Adrenal gland (tissue), 12 donors: ENCODE measurements around the gene TMEM95. TPM values are rescaled to one million over a fixed set of nuclear protein-coding genes. Genes with fewer than 3 reads are reported as not detected.

ENCODE experiments used
- DNase-seq, 7 donors: peaks; one replicate each; pipeline ENCODE4 v3.0.0-alpha.2; 2019 to 2020
- H3K27ac ChIP-seq, 5 donors: fragments of 200-600 bp; sonication (generic) in 4 of 5; 1 replicate in 3 of 5; 2 replicates in 2 of 5; pipeline versions ENCODE4 v1.5.1 to v1.8.0; 2016 to 2020; ENCODE audit warnings: mild to moderate bottlenecking in 1 of 5
- H3K27me3 ChIP-seq: fragments of 200-600 bp; 2 replicates; pipeline ENCODE4 v1.8.0; 2021
- H3K36me3 ChIP-seq, 2 donors: fragments of 200-600 bp; replicated peaks in 1 of 2; 1 replicate in 1 of 2; 2 replicates in 1 of 2; pipeline versions ENCODE4 v1.5.1 to v1.8.0; 2018 to 2022
- H3K4me1 ChIP-seq, 2 donors: fragments of 200-600 bp; replicated peaks in 1 of 2; 1 replicate in 1 of 2; 2 replicates in 1 of 2; pipeline versions ENCODE4 v1.5.1 to v1.8.0; 2018 to 2021
- H3K4me3 ChIP-seq, 4 donors: fragments of 200-600 bp; sonication (generic) in 3 of 4; one replicate each; pipeline ENCODE4 v1.5.1; 2016 to 2018
- H3K9me3 ChIP-seq, 3 donors: fragments of 200-600 bp; sonication (generic) in 1 of 3; replicated peaks in 1 of 3; 1 replicate in 2 of 3; 2 replicates in 1 of 3; pipeline versions ENCODE4 v1.5.1 to v1.8.0; 2016 to 2021
- CTCF ChIP-seq, 6 experiments: fragments of 450-650 bp in 4 of 6; fragments of 200-600 bp in 2 of 6; sonication (generic) in 1 of 6; IDR thresholded peaks; 1 replicate in 5 of 6; 2 replicates in 1 of 6; pipeline versions ENCODE4 v1.5.1 to v1.8.0; 2016 to 2021; ENCODE audit warnings: antibody characterized with exemption in 6 of 6, mild to moderate bottlenecking in 2 of 6, moderate library complexity in 1 of 6
- POLR2A ChIP-seq, 2 donors: fragments of 450-650 bp; IDR thresholded peaks; one replicate each; pipeline ENCODE4 v1.6.1; 2017; ENCODE audit warnings: antibody characterized with exemption in 2 of 2, mild to moderate bottlenecking in 2 of 2, moderate library complexity in 1 of 2
- WGBS, 4 donors: extraction: QIAGEN DNeasy Blood & Tissue Kit in 2 of 4; methylation state at CpG; one replicate each; pipeline versions ENCODE4 v1.1.5 to v1.1.7; 2013 to 2017; 5-methylcytosine and 5-hydroxymethylcytosine counted together
- intact Hi-C, 2 donors: fragments of 100-400 bp; cut with DNase I; formaldehyde crosslinking; loops; one replicate each; pipeline versions ENCODE4 v1.14.1 to v1.15.0; 2022 to 2023
- polyA plus RNA-seq, 3 donors: library from polyadenylated mRNA; stranded (reverse); fragments of 200-250 nt in 2 of 3; fragments of 350-450 nt in 1 of 3; fragmentation: Illumina TruSeq in 1 of 3; extraction: RNeasy Lipid Tissue Mini Kit (QIAGEN cat#74804) in 1 of 3; gene quantifications; one replicate each; pipeline ENCODE4 v1.2.3, GENCODE V29; 2013 to 2014
- total RNA-seq, 9 donors: library from RNA; depleted of rRNA in 4 of 9; stranded (reverse); fragments of >200 nt in 4 of 9; fragments of 120-200 nt in 1 of 9; fragmentation: NEBNext Ultra II Directional in 1 of 9; extraction: Animal tissue kit (Norgen Biotek cat#: 25700) in 1 of 9; gene quantifications; one replicate each; pipeline versions ENCODE4 v1.1.0 to v1.2.4, GENCODE V29; 2013 to 2023
- donor health status: healthy with polysubstance abuse.
- donor health status: Bipolar disorder and iron deficiency.
- donor health status: DM: yes; HTN: yes; CAD: no.
- donor health status: DM: no; HTN: no; CAD: no.
- donor health status: DM: no; HTN: no; CAD: no.
- donor health status: DM: yes; HTN: yes; CAD: no.

TMEM95 gene
- total and polyA plus RNA-seq, 12 donors, result not detected

- WGBS, 4 donors, result 0 to 1% (median 0%) methylated on average over 12 to 14 of the region's 14 CpGs
- peaks cover 16 to 47% of the 10 kb centered on the region in 2 donors for H3K4me1 ChIP-seq
- no peaks in the 10 kb centered on the region for H3K9me3 ChIP-seq
- TF ChIP-seq POLR2A (IDR thresholded peaks at IDR 0.05) (peak; percentile 11 to 77), CTCF (IDR thresholded peaks at IDR 0.05) (no peak)
- H3K36me3 ChIP-seq, result peaks cover 0 to 44% of the 10 kb centered on the region in 2 donors
- no peaks in the 10 kb centered on the region for H3K27me3 ChIP-seq
- intact Hi-C loops, result no loop called here
- peak overlapping the region in 3 of 4 donors; percentile 83 to 98 (median 88) for H3K4me3 ChIP-seq
- peak overlapping the region; percentile 97 to 100 (median 99) for H3K27ac ChIP-seq
- peak; percentile 80 to 93 (median 90) for DNase-seq
Observed at GRCh38 chr17:7308625-7309433, 46.1 kb upstream of the TMEM95 start.

- TF ChIP-seq POLR2A (IDR thresholded peaks at IDR 0.05) (no peak), CTCF (IDR thresholded peaks at IDR 0.05) (no peak)
- peak overlapping the region in 1 of 4 donors; percentile 88 for H3K4me3 ChIP-seq
- H3K27me3 ChIP-seq, result no peaks in the 10 kb centered on the region
- intact Hi-C loops, result no loop called here
- peaks cover 0 to 47% of the 10 kb centered on the region in 2 donors for H3K36me3 ChIP-seq
- peak overlapping the region in 2 of 5 donors; percentile 98 to 99 for H3K27ac ChIP-seq
- no peaks in the 10 kb centered on the region for H3K9me3 ChIP-seq
- H3K4me1 ChIP-seq, result peaks cover 23 to 55% of the 10 kb centered on the region in 2 donors
- peak in 1 of 7 donors; percentile 29 for DNase-seq
- 73 to 86% (median 82%) methylated on average over 10 to 12 of the region's 12 CpGs for WGBS, 4 donors
Observed at GRCh38 chr17:7309628-7310027, 45.3 kb upstream of the TMEM95 start.

- Histone ChIP-seq H3K4me1 (peaks cover 32 to 63% of the 10 kb centered on the region in 2 donors), H3K27ac (peak overlapping the region in 1 of 5 donors; percentile 31), H3K4me3 (no peak overlapping the region), H3K36me3 (peaks cover 0 to 47% of the 10 kb centered on the region in 2 donors), H3K27me3 (no peaks in the 10 kb centered on the region), H3K9me3 (no peaks in the 10 kb centered on the region)
- TF ChIP-seq CTCF (IDR thresholded peaks at IDR 0.05) (no peak), POLR2A (IDR thresholded peaks at IDR 0.05) (no peak)
- no peak for DNase-seq
- intact Hi-C loops, result no loop called here
- WGBS, 4 donors, result 49 to 60% (median 57%) methylated on average over 7 of the region's 7 CpGs
Observed at GRCh38 chr17:7311110-7311705, 43.7 kb upstream of the TMEM95 start.

- Histone ChIP-seq H3K4me3 (no peak overlapping the region), H3K27me3 (no peaks in the 10 kb centered on the region), H3K4me1 (peaks cover 32 to 63% of the 10 kb centered on the region in 2 donors), H3K27ac (peak overlapping the region in 2 of 5 donors; percentile 14 to 66), H3K9me3 (no peaks in the 10 kb centered on the region), H3K36me3 (peaks cover 0 to 53% of the 10 kb centered on the region in 2 donors)
- WGBS, 4 donors, result 55 to 59% (median 56%) methylated on average over 7 of the region's 7 CpGs
- TF ChIP-seq CTCF (IDR thresholded peaks at IDR 0.05) (no peak), POLR2A (IDR thresholded peaks at IDR 0.05) (no peak)
- peak in 1 of 7 donors; percentile 29 for DNase-seq
- intact Hi-C loops, result no loop called here
Observed at GRCh38 chr17:7312432-7313087, 42.4 kb upstream of the TMEM95 start.
